ENCODE results near the gene PPP1R26.
"Not testable (repeated sequence)": the region's sequence is repeated elsewhere in the genome, so short reads cannot be mapped to it uniquely, and the experiment has no call there.

DNA sequence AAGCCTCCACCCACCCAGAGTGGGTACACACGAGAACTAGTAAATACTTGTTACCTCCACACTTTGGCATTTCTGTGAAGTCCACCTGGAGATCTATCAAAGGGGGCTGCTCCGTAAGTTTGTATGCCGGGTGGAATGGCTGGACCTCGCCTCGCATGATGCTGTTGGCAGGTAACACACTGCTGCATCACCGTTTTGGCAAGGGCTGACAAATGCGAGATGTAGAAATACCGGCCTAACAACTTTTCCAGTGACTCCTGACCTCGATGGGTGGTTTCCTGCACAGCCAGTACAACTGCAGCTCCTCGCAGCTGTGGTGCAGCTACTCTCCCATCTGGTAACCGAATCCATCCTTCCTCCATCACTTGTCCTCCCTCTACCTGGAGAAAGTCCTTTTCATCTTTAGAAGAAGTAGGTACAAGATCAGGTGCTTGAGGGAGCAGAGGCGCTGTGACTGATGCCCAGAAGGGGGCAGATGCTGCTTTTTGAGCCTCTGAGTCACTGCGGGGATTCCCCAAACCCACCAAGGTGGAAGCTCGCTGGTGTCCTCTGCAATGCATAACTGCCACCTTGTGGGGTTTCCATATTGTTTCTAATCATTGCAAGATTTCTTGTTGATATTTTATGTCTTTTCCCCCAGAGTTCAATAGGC, 40.9 kb upstream of the PPP1R26 start:
- TF ChIP-seq, protein P1, sequence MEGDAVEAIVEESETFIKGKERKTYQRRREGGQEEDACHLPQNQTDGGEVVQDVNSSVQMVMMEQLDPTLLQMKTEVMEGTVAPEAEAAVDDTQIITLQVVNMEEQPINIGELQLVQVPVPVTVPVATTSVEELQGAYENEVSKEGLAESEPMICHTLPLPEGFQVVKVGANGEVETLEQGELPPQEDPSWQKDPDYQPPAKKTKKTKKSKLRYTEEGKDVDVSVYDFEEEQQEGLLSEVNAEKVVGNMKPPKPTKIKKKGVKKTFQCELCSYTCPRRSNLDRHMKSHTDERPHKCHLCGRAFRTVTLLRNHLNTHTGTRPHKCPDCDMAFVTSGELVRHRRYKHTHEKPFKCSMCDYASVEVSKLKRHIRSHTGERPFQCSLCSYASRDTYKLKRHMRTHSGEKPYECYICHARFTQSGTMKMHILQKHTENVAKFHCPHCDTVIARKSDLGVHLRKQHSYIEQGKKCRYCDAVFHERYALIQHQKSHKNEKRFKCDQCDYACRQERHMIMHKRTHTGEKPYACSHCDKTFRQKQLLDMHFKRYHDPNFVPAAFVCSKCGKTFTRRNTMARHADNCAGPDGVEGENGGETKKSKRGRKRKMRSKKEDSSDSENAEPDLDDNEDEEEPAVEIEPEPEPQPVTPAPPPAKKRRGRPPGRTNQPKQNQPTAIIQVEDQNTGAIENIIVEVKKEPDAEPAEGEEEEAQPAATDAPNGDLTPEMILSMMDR (IDR thresholded peaks at IDR 0.05) = peak; percentile 56
- TF ChIP-seq EZH2 (IDR thresholded peaks at IDR 0.05) = not testable (repeated sequence)
